Nephron progenitor cell (in vitro differentiated cells): ENCODE data around the gene ITPR1.

Source experiments
- DNase-seq: peaks from one replicate; pipeline ENCODE4 v3.0.0; 2021
- H3K27ac Mint-ChIP-seq: 2 replicates; pipeline ENCODE4 v1.8.0; 2021; ENCODE audit warnings: mild to moderate bottlenecking, moderate library complexity, mixed read lengths
- H3K27me3 Mint-ChIP-seq: 2 replicates; pipeline ENCODE4 v1.8.0; 2021; ENCODE audit warnings: mild to moderate bottlenecking, low read depth, mixed read lengths; ENCODE audit not compliant: poor library complexity
- H3K36me3 Mint-ChIP-seq: 2 replicates; pipeline ENCODE4 v1.8.0; 2021; ENCODE audit warnings: low read depth, mixed read lengths
- H3K4me1 Mint-ChIP-seq: 2 replicates; pipeline ENCODE4 v1.8.0; 2021; ENCODE audit warnings: mixed read lengths
- H3K4me3 Mint-ChIP-seq: 2 replicates; pipeline ENCODE4 v1.8.0; 2021; ENCODE audit warnings: mild to moderate bottlenecking, moderate library complexity, mixed read lengths
- H3K9me3 Mint-ChIP-seq: 2 replicates; pipeline ENCODE4 v1.8.0; 2021; ENCODE audit warnings: mild to moderate bottlenecking, moderate library complexity, mixed read lengths
- CTCF ChIP-seq: fragments of 200-600 bp; sonication (generic); IDR thresholded peaks from 2 replicates; pipeline ENCODE4 v1.5.0; 2021; ENCODE audit warnings: antibody characterized with exemption

Gene ITPR1

GRCh38 chr3:4634894-4635293, 141.7 kb downstream of the ITPR1 start:
- H3K4me3 Mint-ChIP-seq = no peak overlapping the region
- no peak for TF ChIP-seq CTCF
- peaks cover 26% of the 10 kb centered on the region for H3K4me1 Mint-ChIP-seq
- no peak for DNase-seq
- H3K27ac Mint-ChIP-seq = no peak overlapping the region
- no peaks in the 10 kb centered on the region for H3K9me3 Mint-ChIP-seq
- peaks cover 3% of the 10 kb centered on the region for H3K27me3 Mint-ChIP-seq
- peaks cover 45% of the 10 kb centered on the region for H3K36me3 Mint-ChIP-seq

- no peak for DNase-seq
- Mint-ChIP-seq H3K27me3 (no peaks in the 10 kb centered on the region), H3K36me3 (peaks cover 61% of the 10 kb centered on the region), H3K9me3 (no peaks in the 10 kb centered on the region), H3K4me3 (no peak overlapping the region), H3K27ac (peak overlapping the region; percentile 13), H3K4me1 (peaks cover 21% of the 10 kb centered on the region)
- no peak for TF ChIP-seq CTCF
Measured at GRCh38 chr3:4637265-4637664, 144.1 kb downstream of the ITPR1 start.

GRCh38 chr3:4641863-4642563, 148.9 kb downstream of the ITPR1 start:
- H3K27ac Mint-ChIP-seq = peak overlapping the region; percentile 40
- no peaks in the 10 kb centered on the region for H3K9me3 Mint-ChIP-seq
- no peaks in the 10 kb centered on the region for H3K27me3 Mint-ChIP-seq
- peaks cover 88% of the 10 kb centered on the region for H3K36me3 Mint-ChIP-seq
- no peak for DNase-seq
- H3K4me1 Mint-ChIP-seq = peaks cover 21% of the 10 kb centered on the region
- TF ChIP-seq CTCF = no peak
- H3K4me3 Mint-ChIP-seq = no peak overlapping the region

GRCh38 chr3:4642611-4643010, 149.5 kb downstream of the ITPR1 start:
- no peak for TF ChIP-seq CTCF
- no peak overlapping the region for H3K4me3 Mint-ChIP-seq

GRCh38 chr3:4643904-4644547, 150.9 kb downstream of the ITPR1 start:
- peaks cover 95% of the 10 kb centered on the region for H3K36me3 Mint-ChIP-seq
- H3K9me3 Mint-ChIP-seq = no peaks in the 10 kb centered on the region
- H3K27me3 Mint-ChIP-seq = no peaks in the 10 kb centered on the region
- TF ChIP-seq CTCF = no peak
- no peak for DNase-seq
- peak overlapping the region; percentile 83 for H3K27ac Mint-ChIP-seq
- H3K4me1 Mint-ChIP-seq = peaks cover 21% of the 10 kb centered on the region
- H3K4me3 Mint-ChIP-seq = no peak overlapping the region

More at GRCh38 chr3:4642611-4643010, 149.5 kb downstream of the ITPR1 start:
- Mint-ChIP-seq H3K36me3 (peaks cover 88% of the 10 kb centered on the region), H3K9me3 (no peaks in the 10 kb centered on the region), H3K27ac (peak overlapping the region; percentile 40), H3K4me1 (peaks cover 21% of the 10 kb centered on the region), H3K27me3 (no peaks in the 10 kb centered on the region)
- no peak for DNase-seq

- H3K27ac Mint-ChIP-seq = peak overlapping the region; percentile 90
- no peaks in the 10 kb centered on the region for H3K27me3 Mint-ChIP-seq
- no peak for DNase-seq
- no peaks in the 10 kb centered on the region for H3K9me3 Mint-ChIP-seq
- TF ChIP-seq CTCF = no peak
- H3K4me3 Mint-ChIP-seq = no peak overlapping the region
- peaks cover 21% of the 10 kb centered on the region for H3K4me1 Mint-ChIP-seq
- H3K36me3 Mint-ChIP-seq = peaks cover 95% of the 10 kb centered on the region
Measured at GRCh38 chr3:4644951-4645350, 151.8 kb downstream of the ITPR1 start.
